H1 (cell line): ENCODE data around the gene MPEG1. TPM values are rescaled to one million over a fixed set of nuclear protein-coding genes. Genes with fewer than 3 reads are reported as not detected.

Experiments
- ASH2L ChIP-seq: fragments of 200-600, 300-600 bp; sonication (generic); IDR thresholded peaks from one replicate; pipeline ENCODE4 v1.7.1; 2017; ENCODE audit warnings: low read length
- CHD7 ChIP-seq: fragments of 300-600 bp; sonication (generic); IDR thresholded peaks from 2 replicates; pipeline ENCODE4 v1.7.1; 2012; ENCODE audit warnings: low read length, moderate library complexity, mild to moderate bottlenecking, inconsistent platforms; ENCODE audit not compliant: insufficient replicate concordance
- EP300 ChIP-seq, 2 experiments: IDR thresholded peaks; 1 replicate in 1 of 2; 2 replicates in 1 of 2; pipeline ENCODE4 v1.6.1; 2011 to 2012; ENCODE audit warnings: low read depth in 2 of 2, low read length in 2 of 2, mild to moderate bottlenecking in 2 of 2, borderline replicate concordance in 1 of 2, inconsistent platforms in 1 of 2, moderate library complexity in 1 of 2
- HDAC6 ChIP-seq: IDR thresholded peaks from one replicate; pipeline ENCODE4 v1.7.1; 2012; ENCODE audit warnings: low read depth, mild to moderate bottlenecking, inconsistent platforms, low read length, moderate library complexity
- KDM4A ChIP-seq: IDR thresholded peaks from one replicate; pipeline ENCODE4 v1.7.1; 2012; ENCODE audit warnings: low read depth, mild to moderate bottlenecking, moderate library complexity, low read length, inconsistent platforms; ENCODE audit not compliant: severe bottlenecking
- NANOG ChIP-seq: IDR thresholded peaks from 2 replicates; pipeline ENCODE4 v1.6.1; 2011; ENCODE audit warnings: low read length, low read depth, mild to moderate bottlenecking, inconsistent platforms; ENCODE audit not compliant: insufficient read depth, poor library complexity, severe bottlenecking
- NRF1 ChIP-seq: IDR thresholded peaks from 2 replicates; pipeline ENCODE4 v1.6.1; 2011; ENCODE audit warnings: mild to moderate bottlenecking, low read depth, low read length, improper control_type of control experiment
- PHF8 ChIP-seq: fragments of 200-600 bp; sonication (generic); conservative IDR thresholded peaks from 2 replicates; pipeline ENCODE4 v1.7.1; 2012; ENCODE audit warnings: low read depth, mild to moderate bottlenecking, inconsistent platforms, low read length, moderate library complexity
- RBBP5 ChIP-seq: IDR thresholded peaks from 2 replicates; pipeline ENCODE4 v1.7.1; 2012; ENCODE audit warnings: low read depth, mild to moderate bottlenecking, inconsistent platforms, low read length, moderate library complexity, borderline replicate concordance
- RNF2 ChIP-seq: fragments of 200-900, 300-1000 bp; sonication (generic); IDR thresholded peaks from 2 replicates; pipeline ENCODE4 v1.7.1; 2016; ENCODE audit warnings: borderline replicate concordance, low read depth, mild to moderate bottlenecking, antibody characterized with exemption, low read length; ENCODE audit not compliant: poor library complexity, severe bottlenecking; ENCODE audit errors: missing control alignments
- TAF7 ChIP-seq: optimal IDR thresholded peaks from 2 replicates; pipeline ENCODE3; 2011; ENCODE audit warnings: low read depth, mild to moderate bottlenecking, inconsistent platforms, low read length, moderate library complexity, borderline replicate concordance
- polyA plus RNA-seq, 7 experiments: library from polyadenylated mRNA; depleted of rRNA in 3 of 7; stranded (reverse) in 5 of 7; unstranded in 2 of 7; fragments of >200 nt in 5 of 7; fragments of 200-250 nt in 2 of 7; gene quantifications; 1 replicate in 5 of 7; 2 replicates in 1 of 7; 4 replicates in 1 of 7; pipeline versions ENCODE4 v1.2.1 to v1.2.3, GENCODE V29; 2011 to 2013; ENCODE audit warnings: missing spikeins in 2 of 7, mixed read lengths in 2 of 7
- total RNA-seq: library from RNA; stranded (reverse); fragmentation: NEBNext Ultra II Directional; extraction: Animal tissue kit (Norgen Biotek cat#: 25700); gene quantifications from 2 replicates; pipeline ENCODE4 v1.2.1, GENCODE V29; 2021

Gene MPEG1
- total and polyA plus RNA-seq, 2 of the 8 experiments (the other 6 are each of a cell fraction or from before 2014, with no cell fraction given): not detected

DNA sequence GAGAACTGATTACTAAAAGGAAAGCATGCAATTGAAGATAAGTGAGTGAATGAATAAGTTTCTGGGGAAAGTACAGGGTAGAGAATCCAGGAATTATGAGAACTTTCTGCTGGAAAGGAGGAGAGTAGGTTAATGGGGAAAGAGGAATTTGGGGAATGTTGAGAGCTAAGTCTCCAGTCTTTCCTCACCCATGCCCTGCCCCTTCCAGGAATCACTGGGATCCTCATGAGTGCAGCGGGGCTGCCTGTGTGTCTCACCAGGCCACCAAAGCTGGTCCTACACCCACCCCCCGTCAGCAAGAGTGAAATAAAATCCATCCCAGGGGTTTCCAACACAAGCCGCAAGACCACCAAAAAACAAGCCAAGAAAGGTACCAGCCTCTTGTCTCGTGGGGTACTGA, 23.8 kb downstream of the MPEG1 start (continued):
- TF ChIP-seq CHD7: no peak
- no peak for TF ChIP-seq ASH2L
- no peak for TF ChIP-seq NRF1
- TF ChIP-seq RBBP5: no peak
- TF ChIP-seq EP300 (IDR thresholded peaks at IDR 0.05; ENCODE audit: borderline replicate concordance in 1 of 2, low read depth in 2 of 2, low read length in 2 of 2): no peak
- TF ChIP-seq NANOG: no peak
- TF ChIP-seq RNF2: no peak
- TF ChIP-seq KDM4A: no peak
- no peak for TF ChIP-seq HDAC6
- TF ChIP-seq TAF7: no peak
- TF ChIP-seq PHF8: no peak
